ENCODE data around the gene SPRR4.

Gene SPRR4

DNA sequence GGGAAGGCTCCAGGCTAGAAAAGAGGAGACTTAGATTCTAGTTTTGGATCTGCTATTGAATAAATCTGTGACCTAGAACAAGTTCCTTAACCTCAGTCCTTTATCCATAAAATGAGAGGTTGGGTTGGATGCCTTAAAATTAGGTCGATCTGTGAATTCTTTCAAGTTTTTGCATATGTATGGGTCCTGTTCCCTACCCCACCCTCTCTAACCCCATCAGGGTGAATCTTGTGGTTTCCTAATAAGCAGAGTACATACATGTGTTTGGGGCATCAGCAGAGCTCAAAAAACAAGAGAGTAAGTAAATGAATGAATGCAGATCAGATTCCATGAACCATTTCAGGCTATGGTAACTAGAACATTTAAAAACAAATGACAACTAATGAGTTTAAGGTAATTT is 6.2 kb downstream of the SPRR4 start:
- no peak for DNase-seq (ENCODE audit: low read depth in 1 of 2, low spot score in 1 of 2)
- TF ChIP-seq GABPA (IDR thresholded peaks at IDR 0.05; ENCODE audit: low read depth), result no peak
- TF ChIP-seq, protein P1, sequence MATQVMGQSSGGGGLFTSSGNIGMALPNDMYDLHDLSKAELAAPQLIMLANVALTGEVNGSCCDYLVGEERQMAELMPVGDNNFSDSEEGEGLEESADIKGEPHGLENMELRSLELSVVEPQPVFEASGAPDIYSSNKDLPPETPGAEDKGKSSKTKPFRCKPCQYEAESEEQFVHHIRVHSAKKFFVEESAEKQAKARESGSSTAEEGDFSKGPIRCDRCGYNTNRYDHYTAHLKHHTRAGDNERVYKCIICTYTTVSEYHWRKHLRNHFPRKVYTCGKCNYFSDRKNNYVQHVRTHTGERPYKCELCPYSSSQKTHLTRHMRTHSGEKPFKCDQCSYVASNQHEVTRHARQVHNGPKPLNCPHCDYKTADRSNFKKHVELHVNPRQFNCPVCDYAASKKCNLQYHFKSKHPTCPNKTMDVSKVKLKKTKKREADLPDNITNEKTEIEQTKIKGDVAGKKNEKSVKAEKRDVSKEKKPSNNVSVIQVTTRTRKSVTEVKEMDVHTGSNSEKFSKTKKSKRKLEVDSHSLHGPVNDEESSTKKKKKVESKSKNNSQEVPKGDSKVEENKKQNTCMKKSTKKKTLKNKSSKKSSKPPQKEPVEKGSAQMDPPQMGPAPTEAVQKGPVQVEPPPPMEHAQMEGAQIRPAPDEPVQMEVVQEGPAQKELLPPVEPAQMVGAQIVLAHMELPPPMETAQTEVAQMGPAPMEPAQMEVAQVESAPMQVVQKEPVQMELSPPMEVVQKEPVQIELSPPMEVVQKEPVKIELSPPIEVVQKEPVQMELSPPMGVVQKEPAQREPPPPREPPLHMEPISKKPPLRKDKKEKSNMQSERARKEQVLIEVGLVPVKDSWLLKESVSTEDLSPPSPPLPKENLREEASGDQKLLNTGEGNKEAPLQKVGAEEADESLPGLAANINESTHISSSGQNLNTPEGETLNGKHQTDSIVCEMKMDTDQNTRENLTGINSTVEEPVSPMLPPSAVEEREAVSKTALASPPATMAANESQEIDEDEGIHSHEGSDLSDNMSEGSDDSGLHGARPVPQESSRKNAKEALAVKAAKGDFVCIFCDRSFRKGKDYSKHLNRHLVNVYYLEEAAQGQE (IDR thresholded peaks at IDR 0.05; ENCODE audit: insufficient replicate concordance, low read depth), result no peak
- TF ChIP-seq POLR2AphosphoS5 (IDR thresholded peaks at IDR 0.05; ENCODE audit: low read depth), result no peak
- TF ChIP-seq, protein P2, sequence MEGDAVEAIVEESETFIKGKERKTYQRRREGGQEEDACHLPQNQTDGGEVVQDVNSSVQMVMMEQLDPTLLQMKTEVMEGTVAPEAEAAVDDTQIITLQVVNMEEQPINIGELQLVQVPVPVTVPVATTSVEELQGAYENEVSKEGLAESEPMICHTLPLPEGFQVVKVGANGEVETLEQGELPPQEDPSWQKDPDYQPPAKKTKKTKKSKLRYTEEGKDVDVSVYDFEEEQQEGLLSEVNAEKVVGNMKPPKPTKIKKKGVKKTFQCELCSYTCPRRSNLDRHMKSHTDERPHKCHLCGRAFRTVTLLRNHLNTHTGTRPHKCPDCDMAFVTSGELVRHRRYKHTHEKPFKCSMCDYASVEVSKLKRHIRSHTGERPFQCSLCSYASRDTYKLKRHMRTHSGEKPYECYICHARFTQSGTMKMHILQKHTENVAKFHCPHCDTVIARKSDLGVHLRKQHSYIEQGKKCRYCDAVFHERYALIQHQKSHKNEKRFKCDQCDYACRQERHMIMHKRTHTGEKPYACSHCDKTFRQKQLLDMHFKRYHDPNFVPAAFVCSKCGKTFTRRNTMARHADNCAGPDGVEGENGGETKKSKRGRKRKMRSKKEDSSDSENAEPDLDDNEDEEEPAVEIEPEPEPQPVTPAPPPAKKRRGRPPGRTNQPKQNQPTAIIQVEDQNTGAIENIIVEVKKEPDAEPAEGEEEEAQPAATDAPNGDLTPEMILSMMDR (IDR thresholded peaks at IDR 0.05; ENCODE audit: insufficient read depth, low read length), result no peak
- no peak for TF ChIP-seq SPI1 (IDR thresholded peaks at IDR 0.05; ENCODE audit: borderline replicate concordance, low read depth)
- Histone ChIP-seq H3K27me3 (ENCODE audit: insufficient read depth, poor library complexity, severe bottlenecking) (no peaks in the 10 kb centered on the region), H3K4me3 (replicated peaks; ENCODE audit: insufficient read depth, low read length) (no peak overlapping the region), H3K27ac (replicated peaks) (no peak overlapping the region)

DNA sequence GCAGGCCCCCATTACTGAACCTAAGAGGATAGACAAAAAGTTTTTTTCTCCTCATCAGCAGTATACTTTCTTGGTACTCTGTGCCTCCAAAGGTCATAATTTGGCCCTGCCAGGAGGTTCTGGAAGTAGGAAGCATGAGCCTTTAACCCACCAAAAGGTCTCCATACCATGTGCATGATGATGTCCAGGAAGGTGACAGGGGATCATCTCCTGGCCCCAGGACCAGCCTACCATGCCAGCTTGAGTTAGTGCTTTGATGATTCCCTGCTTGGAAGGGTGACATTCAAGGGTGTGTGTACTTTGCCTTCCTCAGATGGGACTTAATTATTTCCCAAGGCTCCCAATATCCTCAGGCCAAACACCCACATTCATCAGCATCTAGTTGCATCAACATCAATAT is 7.2 kb downstream of the SPRR4 start:
- DNase-seq (ENCODE audit: low read depth in 1 of 2, low spot score in 1 of 2), result no peak
- H3K27ac ChIP-seq (replicated peaks), result no peak overlapping the region

DNA sequence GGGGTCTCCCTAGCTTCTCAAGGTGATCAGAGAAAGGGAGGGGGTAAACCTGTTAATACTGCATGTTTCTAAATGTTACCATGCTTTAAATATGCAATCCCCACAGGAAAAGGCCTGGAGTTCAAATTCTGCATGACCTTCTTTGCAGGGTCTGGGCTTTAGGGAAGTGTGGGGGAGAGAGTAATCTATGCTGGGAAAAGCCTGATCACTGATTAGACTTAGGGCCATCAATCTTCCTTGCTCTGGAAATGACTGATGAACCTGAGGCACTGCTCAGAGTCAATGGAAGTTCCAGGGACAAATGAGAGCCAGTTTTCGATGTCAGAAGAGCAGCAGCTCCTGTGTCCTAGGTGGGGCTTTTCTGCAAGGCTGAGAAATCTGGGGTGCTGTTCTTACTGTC is 10.2 kb downstream of the SPRR4 start:
- H3K27me3 ChIP-seq (ENCODE audit: insufficient read depth, poor library complexity, severe bottlenecking), result no peaks in the 10 kb centered on the region
- H3K27ac ChIP-seq (replicated peaks), result no peak overlapping the region
- no peak for DNase-seq (ENCODE audit: low read depth in 1 of 2, low spot score in 1 of 2)
- TF ChIP-seq, protein P2 (IDR thresholded peaks at IDR 0.05; ENCODE audit: insufficient read depth, low read length), result no peak
- no peak overlapping the region for H3K4me3 ChIP-seq (replicated peaks; ENCODE audit: insufficient read depth, low read length)

More for the DNA sequence above, 7.2 kb downstream of the SPRR4 start:
- TF ChIP-seq, protein P1 (IDR thresholded peaks at IDR 0.05; ENCODE audit: insufficient replicate concordance, low read depth), result no peak
- TF ChIP-seq, protein P2 (IDR thresholded peaks at IDR 0.05; ENCODE audit: insufficient read depth, low read length), result no peak
- TF ChIP-seq SPI1 (IDR thresholded peaks at IDR 0.05; ENCODE audit: borderline replicate concordance, low read depth), result no peak
- no peak for TF ChIP-seq GABPA (IDR thresholded peaks at IDR 0.05; ENCODE audit: low read depth)
- no peak for TF ChIP-seq POLR2AphosphoS5 (IDR thresholded peaks at IDR 0.05; ENCODE audit: low read depth)
- H3K27me3 ChIP-seq (ENCODE audit: insufficient read depth, poor library complexity, severe bottlenecking), result no peaks in the 10 kb centered on the region
- H3K4me3 ChIP-seq (replicated peaks; ENCODE audit: insufficient read depth, low read length), result no peak overlapping the region

DNA sequence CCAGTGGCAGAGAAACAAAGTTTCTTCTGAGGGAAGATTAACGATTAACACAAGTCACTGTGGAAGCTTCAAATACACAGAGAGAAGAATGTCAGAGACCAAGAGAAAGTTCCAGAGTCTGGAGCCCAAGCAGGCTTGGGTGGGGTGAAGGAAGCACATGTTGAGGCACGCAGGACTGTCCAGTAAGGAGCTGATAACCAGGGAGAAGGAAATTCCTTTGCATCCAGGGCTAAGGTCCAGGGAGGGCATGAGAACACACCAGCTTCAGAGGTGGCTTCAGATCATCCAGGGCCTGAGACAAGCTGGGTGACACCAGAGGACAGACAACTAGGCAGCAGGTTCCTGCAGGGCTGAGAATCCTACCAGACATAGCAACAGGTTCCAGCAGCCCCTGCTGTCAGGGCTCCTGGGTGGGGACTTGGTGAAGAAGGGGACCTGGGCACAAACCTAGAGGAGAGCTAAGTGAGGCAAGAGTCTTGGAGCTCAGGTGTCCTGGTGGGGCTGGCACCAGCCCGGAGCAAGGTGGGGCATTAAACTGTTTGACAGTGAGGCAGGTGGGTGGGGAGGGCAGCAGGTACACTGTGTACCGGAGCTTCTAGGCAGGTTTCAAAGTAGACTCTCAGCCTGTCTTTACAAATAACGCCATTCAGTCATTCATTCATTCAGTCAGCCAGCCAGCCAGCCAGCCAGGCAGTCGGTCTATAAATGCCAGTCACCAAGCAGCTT is 10.9 kb downstream of the SPRR4 start:
- TF ChIP-seq SPI1 (IDR thresholded peaks at IDR 0.05; ENCODE audit: borderline replicate concordance, low read depth), result no peak
- TF ChIP-seq, protein P2 (IDR thresholded peaks at IDR 0.05; ENCODE audit: insufficient read depth, low read length), result no peak
- TF ChIP-seq, protein P1 (IDR thresholded peaks at IDR 0.05; ENCODE audit: insufficient replicate concordance, low read depth), result no peak
- TF ChIP-seq GABPA (IDR thresholded peaks at IDR 0.05; ENCODE audit: low read depth), result no peak
- no peak for TF ChIP-seq POLR2AphosphoS5 (IDR thresholded peaks at IDR 0.05; ENCODE audit: low read depth)
- no peak for DNase-seq (ENCODE audit: low read depth in 1 of 2, low spot score in 1 of 2)
- H3K27me3 ChIP-seq (ENCODE audit: insufficient read depth, poor library complexity, severe bottlenecking), result no peaks in the 10 kb centered on the region
- H3K4me3 ChIP-seq (replicated peaks; ENCODE audit: insufficient read depth, low read length), result no peak overlapping the region
- H3K27ac ChIP-seq (replicated peaks), result no peak overlapping the region

All from HL-60 (cell line).